Measurements from ENCODE around the gene PDK2.

Gene PDK2

GRCh38 chr17:50093807-50094206 lies 1.3 kb upstream of the PDK2 start:
- Histone ChIP-seq H4K20me1 (ENCODE audit: low read depth, low read length) (no peaks in the 10 kb centered on the region), H3K27me3 (ENCODE audit: low read length) (no peaks in the 10 kb centered on the region), H3F3A (ENCODE audit: insufficient read depth) (no peaks in the 10 kb centered on the region), H3K9me3 (ENCODE audit: insufficient read depth, low read length) (no peaks in the 10 kb centered on the region), H3K4me2 (ENCODE audit: low read depth, low read length, poor library complexity, severe bottlenecking) (no peak overlapping the region), H3K4me3 (ENCODE audit: insufficient read depth, low read length, poor library complexity, severe bottlenecking) (no peak overlapping the region), H3K36me3 (ENCODE audit: low read length) (no peaks in the 10 kb centered on the region), H3K79me2 (ENCODE audit: insufficient read depth, low read length) (no peaks in the 10 kb centered on the region), H3K9ac (ENCODE audit: low read length) (no peak overlapping the region), H3K9me2 (replicated peaks; ENCODE audit: insufficient read depth, low read length) (no peaks in the 10 kb centered on the region), H3K27ac (ENCODE audit: low read depth, low read length) (no peak overlapping the region), H2AFZ (ENCODE audit: low read depth, low read length, severe bottlenecking) (no peak overlapping the region)
- TF ChIP-seq CTCF (IDR thresholded peaks at IDR 0.05; ENCODE audit: insufficient read depth, low read length, poor library complexity, severe bottlenecking), result no peak
- TF ChIP-seq EZH2phosphoT487 (conservative IDR thresholded peaks at IDR 0.05; ENCODE audit: low read length), result no peak

DNA sequence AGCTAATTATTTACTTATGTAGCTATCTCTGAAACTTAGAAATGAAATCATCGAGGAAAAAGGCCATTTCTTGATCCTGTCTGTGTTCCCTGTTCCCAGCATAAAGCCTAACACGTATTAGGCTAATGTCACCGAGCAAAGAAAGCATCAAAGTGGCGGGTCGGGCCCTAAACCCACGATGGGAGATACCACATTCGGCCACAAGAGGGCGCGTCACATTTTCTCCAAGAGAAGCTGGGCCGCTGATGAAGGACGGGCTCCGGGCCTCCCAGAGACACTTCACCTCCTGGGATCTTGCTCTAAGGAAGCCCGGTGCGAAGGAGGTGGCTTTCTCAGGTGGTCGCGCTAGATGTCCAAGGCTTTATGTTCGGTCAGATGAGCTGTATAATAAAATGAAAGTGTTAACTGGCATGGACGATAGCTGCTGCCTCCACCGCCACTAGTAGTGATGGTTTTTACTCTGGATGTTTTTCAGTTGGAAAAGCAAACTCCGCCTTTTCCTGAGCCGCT lies 853 bp upstream of the PDK2 start:
- no peak overlapping the region for H3K27ac ChIP-seq (ENCODE audit: low read depth, low read length)
- TF ChIP-seq CTCF (IDR thresholded peaks at IDR 0.05; ENCODE audit: insufficient read depth, low read length, poor library complexity, severe bottlenecking) (peak; percentile 86), EZH2phosphoT487 (conservative IDR thresholded peaks at IDR 0.05; ENCODE audit: low read length) (no peak)
- no peaks in the 10 kb centered on the region for H3K9me3 ChIP-seq (ENCODE audit: insufficient read depth, low read length)
- H3K9ac ChIP-seq (ENCODE audit: low read length), result no peak overlapping the region
- H2AFZ ChIP-seq (ENCODE audit: low read depth, low read length, severe bottlenecking), result no peak overlapping the region
- H3K36me3 ChIP-seq (ENCODE audit: low read length), result no peaks in the 10 kb centered on the region
- H3K79me2 ChIP-seq (ENCODE audit: insufficient read depth, low read length), result no peaks in the 10 kb centered on the region
- H3K27me3 ChIP-seq (ENCODE audit: low read length), result no peaks in the 10 kb centered on the region
- H3K9me2 ChIP-seq (replicated peaks; ENCODE audit: insufficient read depth, low read length), result no peaks in the 10 kb centered on the region
- H3K4me3 ChIP-seq (ENCODE audit: insufficient read depth, low read length, poor library complexity, severe bottlenecking), result no peak overlapping the region
- no peaks in the 10 kb centered on the region for H4K20me1 ChIP-seq (ENCODE audit: low read depth, low read length)
- no peaks in the 10 kb centered on the region for H3F3A ChIP-seq (ENCODE audit: insufficient read depth)
- H3K4me2 ChIP-seq (ENCODE audit: low read depth, low read length, poor library complexity, severe bottlenecking), result peak overlapping the region; percentile 6

GRCh38 chr17:50095626-50096037 lies 481 bp downstream of the PDK2 start:
- H3K79me2 ChIP-seq (ENCODE audit: insufficient read depth, low read length), result no peaks in the 10 kb centered on the region
- H3K9ac ChIP-seq (ENCODE audit: low read length), result no peak overlapping the region
- no peaks in the 10 kb centered on the region for H3K9me3 ChIP-seq (ENCODE audit: insufficient read depth, low read length)
- no peaks in the 10 kb centered on the region for H3F3A ChIP-seq (ENCODE audit: insufficient read depth)
- H3K4me3 ChIP-seq (ENCODE audit: insufficient read depth, low read length, poor library complexity, severe bottlenecking), result no peak overlapping the region
- no peaks in the 10 kb centered on the region for H3K9me2 ChIP-seq (replicated peaks; ENCODE audit: insufficient read depth, low read length)
- no peaks in the 10 kb centered on the region for H3K27me3 ChIP-seq (ENCODE audit: low read length)
- no peaks in the 10 kb centered on the region for H3K36me3 ChIP-seq (ENCODE audit: low read length)
- H2AFZ ChIP-seq (ENCODE audit: low read depth, low read length, severe bottlenecking), result no peak overlapping the region
- H4K20me1 ChIP-seq (ENCODE audit: low read depth, low read length), result no peaks in the 10 kb centered on the region
- TF ChIP-seq CTCF (IDR thresholded peaks at IDR 0.05; ENCODE audit: insufficient read depth, low read length, poor library complexity, severe bottlenecking) (no peak), EZH2phosphoT487 (conservative IDR thresholded peaks at IDR 0.05; ENCODE audit: low read length) (no peak)
- peak overlapping the region; percentile 15 for H3K4me2 ChIP-seq (ENCODE audit: low read depth, low read length, poor library complexity, severe bottlenecking)
- no peak overlapping the region for H3K27ac ChIP-seq (ENCODE audit: low read depth, low read length)
